GM18507 (cell line): ENCODE measurements around the gene KIF9.
A peak's percentile ranks its signal among the peaks of the same experiment; 100 is the strongest.
"Not testable (repeated sequence)": the region's sequence is repeated elsewhere in the genome, so short reads cannot be mapped to it uniquely, and the experiment has no call there.

ENCODE experiments used
- DNase-seq: peaks from one replicate; pipeline ENCODE4 v3.0.0; 2011; ENCODE audit warnings: low read depth; ENCODE audit not compliant: insufficient read length; ENCODE audit errors: extremely low spot score
- FAIRE-seq: peaks from 2 replicates; lab custom pipeline; 2011; peaks lifted over from hg19 to GRCh38; lab: Jason Lieb, UNC

KIF9 gene

GRCh38 chr3:47296562-47297302, 14.1 kb upstream of the KIF9 start:
- DNase-seq (no peak), FAIRE-seq (peak; percentile 81)

DNA sequence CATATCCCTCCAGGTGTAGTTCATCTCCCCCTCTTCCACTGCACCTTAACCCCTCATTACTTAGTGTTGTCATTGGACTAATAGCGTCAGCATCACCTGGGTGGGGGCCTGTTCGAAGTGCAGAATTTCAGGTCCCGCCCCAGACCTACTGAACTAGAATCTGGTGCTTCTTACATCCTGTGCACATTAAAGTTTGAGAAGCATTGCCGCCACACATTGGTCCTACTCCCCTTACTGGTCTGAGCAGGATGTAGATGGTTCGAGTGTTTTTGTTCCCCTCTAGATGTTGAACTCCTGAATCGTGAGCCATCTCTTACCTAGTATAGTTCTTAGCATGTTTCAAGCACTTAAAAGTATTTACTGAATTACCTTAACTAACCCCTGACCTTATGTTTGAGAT, 13.4 kb upstream of the KIF9 start:
- DNase-seq (no peak), FAIRE-seq (no peak)

DNA sequence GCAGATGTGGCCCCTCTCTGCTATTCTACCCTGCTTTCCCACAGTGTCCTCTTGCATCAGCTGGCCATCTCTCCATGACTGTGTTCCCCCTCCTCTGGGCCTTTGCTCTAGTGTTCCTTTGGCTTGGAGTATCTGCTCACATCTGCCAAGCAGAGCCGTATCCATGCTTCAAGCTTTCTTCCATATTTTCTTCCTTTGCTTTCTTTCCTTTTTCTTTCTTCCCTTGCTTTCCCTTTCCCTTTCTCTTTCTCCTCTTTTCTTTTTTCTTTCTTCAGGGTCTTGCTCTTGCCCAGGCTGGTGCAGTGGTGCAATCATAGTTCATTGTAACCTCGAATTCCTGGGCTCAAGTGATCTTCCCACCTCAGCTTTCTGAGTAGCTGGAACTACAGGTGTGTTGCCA, 12.7 kb upstream of the KIF9 start:
- DNase-seq (no peak), FAIRE-seq (no peak)

- DNase-seq (no peak), FAIRE-seq (no peak)
Observed at GRCh38 chr3:47294392-47294791, 11.8 kb upstream of the KIF9 start.

GRCh38 chr3:47293822-47294221, 11.2 kb upstream of the KIF9 start:
- no peak for FAIRE-seq
- no peak for DNase-seq

DNA sequence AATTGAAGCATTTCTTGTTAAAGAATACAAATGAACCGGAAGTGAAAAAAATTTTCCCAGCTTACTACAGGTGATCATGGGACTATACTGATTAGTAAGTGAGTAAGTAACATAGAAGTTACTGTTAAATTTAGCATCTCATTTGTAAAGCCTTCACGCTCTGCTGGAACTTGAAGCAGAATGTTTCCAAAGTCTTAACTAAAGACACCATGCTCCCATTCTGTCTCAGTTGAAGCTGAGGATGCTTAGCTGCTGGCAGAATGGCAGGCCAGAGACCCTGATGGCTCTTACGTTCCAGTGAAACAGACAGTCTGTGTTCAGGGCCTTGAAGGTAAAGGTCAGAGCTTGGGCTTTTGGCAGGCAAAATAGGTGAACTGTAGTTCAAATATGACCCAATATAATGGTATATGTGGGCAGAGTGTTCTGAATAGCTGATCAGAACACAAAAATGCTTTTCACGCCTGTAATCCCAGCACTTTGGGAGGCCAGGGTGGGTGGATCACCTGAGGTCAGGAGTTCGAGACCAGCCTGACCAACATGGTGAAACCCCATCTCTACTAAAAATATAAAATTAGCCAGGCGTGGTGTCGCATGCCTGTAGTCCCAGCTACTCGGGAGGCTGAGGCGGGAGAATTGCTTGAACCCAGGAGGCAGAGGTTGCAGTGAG, 9.3 kb upstream of the KIF9 start:
- FAIRE-seq = peak; percentile 88
- not testable (repeated sequence) for DNase-seq

DNA sequence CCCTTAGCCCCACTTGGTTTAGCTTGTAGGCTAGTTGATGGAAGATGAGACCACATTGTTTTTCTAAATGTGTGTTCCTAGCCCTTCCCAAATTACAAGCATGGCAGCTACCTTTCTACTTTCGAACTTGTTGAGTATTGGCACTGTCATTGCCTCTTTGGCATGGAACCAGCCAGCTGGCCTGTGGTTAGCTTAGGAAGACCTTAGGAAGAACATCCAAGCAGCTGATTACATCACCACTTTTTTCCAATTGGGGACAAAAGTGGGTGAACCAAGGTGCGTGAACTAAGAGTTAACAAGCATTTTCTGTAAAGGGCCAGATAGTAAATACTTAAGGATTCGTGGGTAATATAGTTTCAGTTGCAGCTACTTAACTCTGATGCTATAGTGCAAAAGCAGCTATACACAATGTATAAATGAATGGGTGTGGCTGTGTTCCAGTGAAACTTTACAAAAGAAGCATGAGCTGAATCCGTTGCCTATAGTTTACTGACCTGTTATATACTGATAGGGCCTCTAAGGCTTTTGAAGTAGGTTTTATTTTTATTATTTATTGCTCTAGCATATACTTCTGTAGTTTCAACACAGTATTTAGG, 8.7 kb upstream of the KIF9 start:
- no peak for FAIRE-seq
- DNase-seq = no peak

DNA sequence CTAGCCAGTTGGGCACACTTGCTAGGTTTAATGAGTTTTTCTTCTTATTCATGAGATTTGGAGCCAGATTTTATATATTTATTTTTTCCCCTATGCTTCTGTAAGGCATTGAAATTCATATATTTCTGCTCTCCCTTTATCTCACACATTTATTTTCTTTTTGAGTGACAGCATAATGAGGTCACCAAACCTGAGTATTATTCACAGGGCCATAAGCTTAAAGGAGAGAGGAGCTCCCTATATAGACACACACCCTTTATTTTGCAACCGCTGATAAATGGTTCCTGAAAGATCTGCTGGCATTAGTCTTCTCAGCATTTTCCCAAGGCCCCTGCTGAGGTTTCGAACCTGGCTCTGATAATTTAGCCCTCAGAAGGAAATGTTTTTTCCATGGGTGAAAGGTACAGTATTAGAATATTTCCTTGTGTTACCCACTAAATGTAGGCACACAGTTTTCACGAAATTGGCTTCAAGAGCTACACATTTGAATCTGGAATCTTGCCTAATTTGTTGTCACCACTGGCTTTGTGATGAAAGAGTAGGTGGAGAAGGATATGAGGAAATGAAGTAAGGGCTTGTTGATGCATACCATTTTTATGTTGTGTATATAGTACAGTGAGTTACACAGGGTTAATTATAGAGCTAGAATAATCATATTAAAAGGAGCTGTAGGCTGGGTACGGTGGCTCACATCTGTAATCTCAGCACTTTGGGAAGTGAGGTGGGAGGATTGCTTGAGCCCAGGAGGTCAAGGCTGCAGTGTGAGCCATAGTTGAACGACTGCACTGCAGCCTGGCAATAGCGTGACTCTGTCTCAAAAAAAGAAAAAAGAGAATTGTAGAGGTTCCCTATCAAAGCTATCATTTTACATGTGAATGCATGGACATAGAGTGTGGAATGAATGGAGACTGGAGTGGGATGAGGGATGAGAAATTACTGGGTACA, 6.6 kb upstream of the KIF9 start:
- FAIRE-seq (no peak), DNase-seq (no peak)

- DNase-seq (no peak), FAIRE-seq (peak; percentile 44)
Observed at GRCh38 chr3:47283591-47284364, 1.2 kb upstream of the KIF9 start.

- FAIRE-seq (no peak), DNase-seq (no peak)
Observed at GRCh38 chr3:47283193-47283537, 566 bp upstream of the KIF9 start.

DNA sequence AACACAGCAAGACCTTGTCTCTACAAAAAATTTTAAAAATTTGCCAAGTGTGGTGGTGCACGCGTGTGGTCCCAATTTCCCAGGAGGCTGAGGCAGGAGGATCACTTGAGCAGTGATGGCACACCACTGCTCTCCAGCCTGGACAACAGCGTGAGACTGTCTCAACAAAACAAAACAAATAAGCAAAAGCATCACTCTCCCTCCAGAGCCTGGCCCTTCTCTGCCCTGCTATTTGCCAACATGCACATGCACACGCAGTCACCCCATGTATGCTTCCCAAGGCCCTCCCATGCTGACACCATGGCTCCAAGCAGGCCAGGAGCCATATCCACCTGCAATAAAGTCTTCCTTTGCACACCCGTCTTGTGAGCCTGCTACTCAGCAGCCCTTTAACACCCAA, 2.1 kb downstream of the KIF9 start:
- FAIRE-seq (no peak), DNase-seq (no peak)

DNA sequence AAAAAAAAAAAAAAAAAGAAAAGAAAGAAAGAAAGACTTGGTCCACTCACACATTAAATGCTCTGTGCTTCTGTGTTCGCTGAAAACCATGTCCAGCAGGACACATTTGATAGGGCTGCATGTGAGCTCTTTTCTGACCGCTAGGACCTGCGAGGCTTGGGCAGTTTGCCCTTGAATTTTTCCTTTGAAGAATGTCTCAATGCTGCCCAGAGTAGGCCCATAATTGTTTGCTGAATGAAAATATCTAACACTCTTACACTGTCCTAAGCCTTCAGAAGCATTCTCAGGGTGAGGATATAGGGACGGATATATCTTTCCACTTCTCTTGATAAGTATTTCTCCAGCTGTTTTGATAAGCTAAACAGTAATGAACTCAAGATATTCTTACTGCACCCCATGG, 6.0 kb downstream of the KIF9 start:
- no peak for FAIRE-seq
- no peak for DNase-seq

DNA sequence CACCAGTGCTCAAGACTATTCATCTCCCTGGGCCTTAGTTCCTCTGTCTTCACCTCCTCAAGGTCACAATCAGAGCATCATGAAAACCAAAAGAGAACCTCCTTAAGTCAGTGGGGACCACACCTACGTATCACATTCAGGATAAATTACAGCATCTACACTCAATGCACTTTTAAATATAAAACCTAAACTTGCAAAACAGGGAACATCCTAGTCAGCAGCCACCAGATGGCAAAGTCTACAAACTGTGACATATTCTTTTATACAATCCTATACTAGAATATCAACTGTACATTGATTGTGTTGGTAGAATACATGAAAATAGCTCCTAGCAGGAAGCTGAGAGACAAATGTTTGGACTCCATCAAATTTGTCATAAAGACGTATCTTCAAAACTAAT, 7.9 kb downstream of the KIF9 start:
- no peak for FAIRE-seq
- no peak for DNase-seq

DNA sequence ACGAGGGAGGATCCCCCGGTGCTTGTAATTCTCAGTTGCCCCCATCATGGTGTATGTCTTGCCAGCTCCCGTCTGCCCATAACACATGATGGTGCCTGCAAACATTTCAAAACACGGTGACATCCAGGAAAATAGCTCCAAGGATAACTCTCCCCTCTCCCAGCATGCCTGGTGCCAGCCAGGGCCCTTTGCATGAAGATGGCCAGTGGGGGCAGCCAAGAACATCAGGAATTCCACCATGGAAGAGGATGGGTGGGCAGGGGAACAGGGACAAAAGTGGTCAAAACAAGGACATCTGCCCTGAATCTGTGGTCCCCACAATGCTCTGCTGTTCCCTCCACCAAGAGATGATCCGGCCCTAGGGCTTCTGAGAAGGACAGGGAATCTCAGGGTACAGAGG, 9.0 kb downstream of the KIF9 start:
- FAIRE-seq (no peak), DNase-seq (no peak)

- FAIRE-seq (no peak), DNase-seq (no peak)
Observed at GRCh38 chr3:47270526-47270925, 12.1 kb downstream of the KIF9 start.

GRCh38 chr3:47267490-47267824, 15.1 kb downstream of the KIF9 start:
- FAIRE-seq (no peak), DNase-seq (no peak)

GRCh38 chr3:47266709-47267489, 15.7 kb downstream of the KIF9 start:
- DNase-seq = no peak
- FAIRE-seq = peak; percentile 35

GRCh38 chr3:47265725-47266428, 16.7 kb downstream of the KIF9 start:
- DNase-seq (no peak), FAIRE-seq (no peak)
